ENCODE results near the gene SLC9C2.
"Not testable (repeated sequence)": the region's sequence is repeated elsewhere in the genome, so short reads cannot be mapped to it uniquely, and the experiment has no call there.

Gene SLC9C2

GRCh38 chr1:173478094-173478674 is 124.7 kb downstream of the SLC9C2 start:
- peak; percentile 57 for DNase-seq

DNA sequence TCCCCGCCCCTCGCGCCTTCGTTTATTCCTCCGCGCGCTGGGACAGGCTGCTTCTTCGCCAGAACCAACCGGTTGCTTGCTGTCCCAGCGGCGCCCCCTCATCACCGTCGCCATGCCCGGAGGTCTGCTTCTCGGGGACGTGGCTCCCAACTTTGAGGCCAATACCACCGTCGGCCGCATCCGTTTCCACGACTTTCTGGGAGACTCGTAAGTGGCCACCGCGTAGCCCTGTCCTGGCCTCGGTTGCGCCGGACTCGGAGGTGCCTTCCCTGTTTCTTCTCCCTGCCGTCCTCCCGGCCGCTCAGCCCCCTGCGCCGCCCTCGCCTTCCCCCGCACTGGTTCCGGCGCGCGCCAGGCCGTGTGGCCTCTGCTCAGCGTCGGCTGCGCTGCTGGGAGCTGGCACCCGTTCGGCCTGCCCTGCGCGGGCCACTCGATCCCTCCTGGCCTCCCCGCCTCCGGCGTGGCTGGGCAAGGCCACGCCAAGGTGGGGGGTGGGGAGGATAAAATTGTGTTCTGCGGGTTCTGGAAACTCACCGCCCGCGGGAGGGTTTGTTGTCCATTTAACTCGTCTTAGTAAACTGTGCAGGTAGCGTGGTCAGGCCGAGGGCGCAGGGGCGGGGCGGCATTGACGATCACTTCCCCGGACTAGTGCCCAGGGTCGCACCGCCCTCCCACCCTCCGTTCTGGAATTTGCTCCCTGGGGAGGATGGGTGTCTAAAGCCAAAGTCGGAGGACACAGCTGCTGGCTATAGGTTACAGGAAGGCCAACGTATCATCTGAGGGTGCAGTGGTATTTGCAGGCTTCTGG is 125.4 kb downstream of the SLC9C2 start, which contains the start of gene PRDX6:
Gene PRDX6, plus strand, starts transcription at position 50 of the 808 bp plus-strand sequence. Its CDS starts 63 bp downstream, at position 113.
- no peak for DNase-seq

DNA sequence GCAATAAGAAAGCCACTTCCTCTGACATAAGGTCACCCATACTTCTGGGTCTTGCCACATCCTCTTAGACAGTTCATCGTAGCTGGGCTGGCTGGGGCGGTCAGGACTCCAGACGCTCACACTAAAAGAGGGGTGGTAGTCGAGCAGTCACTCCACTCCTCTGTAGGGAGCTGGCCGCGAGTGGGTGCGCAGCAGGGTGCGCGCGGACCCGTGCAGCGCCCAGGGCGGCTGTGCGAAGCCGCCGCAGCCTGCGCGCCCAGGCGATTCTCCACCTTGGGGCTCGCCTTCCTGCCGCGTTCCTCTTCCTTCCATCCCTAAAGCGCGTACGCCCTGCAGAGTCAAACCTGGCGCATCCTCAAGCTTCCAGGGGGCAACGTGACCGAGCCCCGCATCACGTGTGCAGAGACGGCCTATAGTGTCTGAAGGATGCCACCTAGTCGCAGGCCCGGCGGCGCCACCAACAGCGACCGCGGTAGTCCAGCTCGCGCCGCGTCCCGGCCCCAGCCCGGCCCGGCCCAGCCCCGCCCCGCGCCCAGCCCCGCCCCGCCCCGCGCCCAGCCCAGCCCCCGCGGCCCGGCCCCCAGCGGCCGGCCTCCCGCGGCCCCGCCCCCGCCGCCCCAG is 126.1 kb downstream of the SLC9C2 start:
- peak; percentile 91 for DNase-seq

GRCh38 chr1:173476197-173476664 is 126.6 kb downstream of the SLC9C2 start:
- DNase-seq = no peak

DNA sequence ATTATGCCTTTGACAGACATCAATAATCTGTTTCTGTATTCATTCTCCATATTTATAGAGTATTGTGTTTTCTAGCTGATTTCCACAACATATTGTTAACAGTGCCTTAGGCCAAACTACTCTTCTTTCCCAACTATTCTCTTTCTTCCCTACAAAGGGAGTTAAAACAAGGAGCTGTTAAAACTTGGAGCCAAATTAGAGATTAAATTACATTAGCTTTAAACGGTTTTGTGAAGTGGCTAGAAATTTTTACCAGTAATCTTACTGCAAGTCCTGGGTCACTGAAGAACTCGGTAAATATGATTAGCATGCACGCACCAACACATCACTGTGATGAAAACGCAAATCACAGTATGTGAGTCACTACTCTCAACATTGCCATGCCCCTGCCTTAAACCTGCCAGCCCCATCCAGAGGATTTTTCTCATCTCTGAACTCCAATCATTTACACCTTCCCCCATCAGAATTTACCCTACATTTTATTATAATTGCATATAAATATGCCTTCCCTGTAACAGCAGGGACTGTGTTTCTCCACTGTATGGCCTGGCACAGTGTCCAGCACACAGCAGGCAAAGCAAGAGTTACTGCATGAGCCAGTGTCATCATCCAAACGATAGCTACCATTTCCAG is 127.2 kb downstream of the SLC9C2 start:
- peak; percentile 67 for DNase-seq

GRCh38 chr1:173474780-173475421 is 128.0 kb downstream of the SLC9C2 start:
- not testable (repeated sequence) for DNase-seq

DNA sequence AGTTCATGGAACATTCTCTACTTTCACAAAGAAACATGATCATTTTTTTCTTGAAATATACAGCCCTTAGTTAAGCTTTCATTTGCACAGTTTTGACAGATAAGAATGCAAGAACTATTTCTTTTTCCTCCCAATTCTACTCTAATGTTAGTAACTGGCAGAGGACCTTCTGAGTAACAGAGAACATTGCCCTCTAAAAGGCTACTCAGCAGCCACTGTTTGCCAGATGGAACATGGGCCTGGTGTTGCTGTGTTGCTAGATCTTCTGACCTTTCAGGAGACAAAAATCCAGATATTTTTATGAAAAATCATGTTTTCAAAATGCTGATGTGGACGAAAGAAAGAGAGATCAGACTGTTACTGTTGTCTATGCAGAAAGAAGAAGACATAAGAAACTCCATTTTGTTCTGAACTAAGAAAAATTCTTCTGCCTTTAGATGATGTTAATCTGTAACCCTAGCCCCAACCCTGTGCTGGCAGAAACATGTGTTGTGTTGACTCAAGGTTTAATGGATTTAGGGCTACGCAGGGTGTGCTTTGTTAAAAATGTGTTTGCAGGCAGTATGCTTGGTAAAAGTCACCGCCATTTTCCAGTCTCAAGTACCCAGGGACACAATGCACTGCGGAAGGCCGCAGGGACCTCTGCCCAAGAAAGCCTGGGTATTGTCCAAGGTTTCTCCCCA is 128.6 kb downstream of the SLC9C2 start:
- DNase-seq = no peak

GRCh38 chr1:173473599-173474011 is 129.3 kb downstream of the SLC9C2 start:
- peak; percentile 70 for DNase-seq

DNA sequence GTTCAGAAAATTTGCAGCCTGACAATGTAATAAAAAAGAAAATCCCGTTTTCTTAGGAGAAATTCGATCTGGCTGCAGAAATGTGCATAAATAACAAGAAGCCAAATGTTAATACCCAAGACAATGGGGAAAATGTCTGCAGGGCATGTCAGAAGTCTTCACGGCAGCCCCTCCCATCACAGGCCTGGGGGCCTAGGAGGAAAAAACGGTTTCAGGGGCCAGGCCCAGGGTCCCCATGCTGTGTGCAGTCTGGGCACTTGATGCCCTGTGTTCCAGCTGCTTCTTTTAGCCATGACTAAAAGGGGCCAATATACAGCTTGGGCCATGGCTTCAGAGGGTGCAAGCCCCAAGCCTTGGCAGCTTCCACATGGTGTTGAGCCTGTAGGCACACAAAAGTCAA is 132.3 kb downstream of the SLC9C2 start:
- DNase-seq = no peak

DNA sequence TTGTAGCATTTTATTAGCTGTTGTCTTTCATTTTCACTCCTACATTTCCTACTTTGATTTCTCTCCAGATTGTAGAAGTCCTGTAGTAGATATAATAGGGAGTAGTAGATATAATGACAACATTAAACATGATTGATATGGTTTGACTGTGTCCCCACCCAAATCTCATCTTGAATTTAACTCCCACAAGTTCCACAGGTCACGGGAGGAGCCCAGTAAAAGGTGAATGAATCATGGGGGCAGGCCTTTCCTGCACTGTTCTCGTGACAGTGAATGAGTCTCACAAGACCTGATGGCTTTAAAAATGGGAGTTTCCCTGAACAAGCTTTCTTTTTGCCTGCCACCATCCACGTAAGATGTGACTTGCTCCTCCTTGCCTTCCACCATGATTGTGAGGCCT is 133.2 kb downstream of the SLC9C2 start:
- DNase-seq = no peak

GRCh38 chr1:173467426-173467825 is 135.4 kb downstream of the SLC9C2 start:
- peak; percentile 11 for DNase-seq

GRCh38 chr1:173464185-173464584 is 138.7 kb downstream of the SLC9C2 start:
- DNase-seq = not testable (repeated sequence)

DNA sequence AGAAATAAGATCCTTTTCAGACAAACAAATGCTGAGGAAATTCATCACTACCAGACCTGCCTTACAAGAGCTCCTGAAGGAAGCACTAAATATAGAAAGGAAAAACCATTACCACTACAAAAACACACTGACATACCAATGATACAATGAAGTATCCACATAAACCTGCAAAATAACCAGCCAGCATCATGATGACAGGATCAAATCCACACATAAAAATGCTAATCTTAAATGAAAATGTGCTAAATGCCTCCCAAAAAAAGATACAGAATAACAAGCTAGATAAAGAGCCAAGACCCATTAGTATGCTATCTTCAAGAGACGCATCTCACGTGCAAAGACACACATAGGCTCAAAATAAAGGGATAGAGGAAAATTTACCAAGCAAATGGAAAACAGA is 140.2 kb downstream of the SLC9C2 start:
- DNase-seq = not testable (repeated sequence)

GRCh38 chr1:173459885-173460284 is 143.0 kb downstream of the SLC9C2 start:
- no peak for DNase-seq

DNA sequence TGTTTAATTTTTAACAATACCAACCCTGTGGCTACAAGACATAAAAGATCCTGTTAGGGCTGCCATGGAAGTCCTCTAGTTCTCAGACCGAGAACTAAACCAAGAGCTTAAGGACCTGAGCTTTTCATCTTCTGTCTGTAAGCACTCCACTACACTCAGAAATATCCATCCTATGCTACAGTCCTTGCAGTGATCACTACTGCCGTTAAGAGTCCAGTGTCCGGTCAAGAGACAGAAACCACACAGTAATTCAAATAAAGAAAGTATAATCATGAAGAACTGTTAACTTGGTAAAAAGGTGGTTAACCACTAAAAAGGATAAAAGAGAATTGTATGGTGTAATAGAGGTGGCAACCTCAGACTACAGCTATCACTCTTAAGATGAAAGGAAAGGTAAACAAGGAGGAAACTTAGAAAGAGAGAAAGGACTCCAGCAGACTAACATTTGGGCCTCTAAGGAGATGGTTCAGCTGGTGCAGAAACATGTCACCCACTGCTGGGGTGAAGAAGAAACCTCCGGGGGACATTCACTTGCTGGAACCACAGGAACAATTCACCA is 147.8 kb downstream of the SLC9C2 start:
- no peak for DNase-seq

DNA sequence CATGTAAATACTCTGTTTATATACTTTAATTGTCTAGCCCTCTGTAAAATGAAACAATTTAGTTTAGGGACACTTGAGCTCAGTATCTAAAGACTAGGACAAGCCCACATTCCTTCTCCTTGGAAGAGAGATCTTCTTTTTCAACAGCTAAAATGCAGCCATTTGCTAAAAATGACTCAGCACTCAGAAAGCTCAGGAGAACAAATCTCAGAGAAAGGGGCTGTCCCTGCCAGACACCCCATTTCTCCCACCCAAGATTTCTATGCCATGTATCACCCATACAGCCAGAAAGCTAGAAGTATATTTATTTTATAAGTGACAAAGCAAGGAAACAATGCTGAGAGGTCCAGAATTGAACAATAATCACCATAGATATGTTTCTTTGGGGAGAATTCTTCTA is 148.9 kb downstream of the SLC9C2 start:
- DNase-seq = peak; percentile 48

GRCh38 chr1:173451981-173452380 is 150.9 kb downstream of the SLC9C2 start:
- DNase-seq = no peak

Measured in fibroblast of skin of right quadriceps (primary cell).